Fibroblast of skin of left biceps (primary cell): ENCODE data around the gene EFCAB8.
"Not testable (repeated sequence)": the region's sequence is repeated elsewhere in the genome, so short reads cannot be mapped to it uniquely, and the experiment has no call there.

Experiments
- DNase-seq, 2 experiments: peaks; one replicate each; pipeline ENCODE4 v3.0.0-alpha.2; 2013; ENCODE audit warnings: low read depth in 2 of 2

Gene EFCAB8

GRCh38 chr20:32972181-32973076 is 113.7 kb downstream of the EFCAB8 start:
- DNase-seq, result no peak

GRCh38 chr20:32973077-32973717 is 114.5 kb downstream of the EFCAB8 start:
- DNase-seq, result no peak

DNA sequence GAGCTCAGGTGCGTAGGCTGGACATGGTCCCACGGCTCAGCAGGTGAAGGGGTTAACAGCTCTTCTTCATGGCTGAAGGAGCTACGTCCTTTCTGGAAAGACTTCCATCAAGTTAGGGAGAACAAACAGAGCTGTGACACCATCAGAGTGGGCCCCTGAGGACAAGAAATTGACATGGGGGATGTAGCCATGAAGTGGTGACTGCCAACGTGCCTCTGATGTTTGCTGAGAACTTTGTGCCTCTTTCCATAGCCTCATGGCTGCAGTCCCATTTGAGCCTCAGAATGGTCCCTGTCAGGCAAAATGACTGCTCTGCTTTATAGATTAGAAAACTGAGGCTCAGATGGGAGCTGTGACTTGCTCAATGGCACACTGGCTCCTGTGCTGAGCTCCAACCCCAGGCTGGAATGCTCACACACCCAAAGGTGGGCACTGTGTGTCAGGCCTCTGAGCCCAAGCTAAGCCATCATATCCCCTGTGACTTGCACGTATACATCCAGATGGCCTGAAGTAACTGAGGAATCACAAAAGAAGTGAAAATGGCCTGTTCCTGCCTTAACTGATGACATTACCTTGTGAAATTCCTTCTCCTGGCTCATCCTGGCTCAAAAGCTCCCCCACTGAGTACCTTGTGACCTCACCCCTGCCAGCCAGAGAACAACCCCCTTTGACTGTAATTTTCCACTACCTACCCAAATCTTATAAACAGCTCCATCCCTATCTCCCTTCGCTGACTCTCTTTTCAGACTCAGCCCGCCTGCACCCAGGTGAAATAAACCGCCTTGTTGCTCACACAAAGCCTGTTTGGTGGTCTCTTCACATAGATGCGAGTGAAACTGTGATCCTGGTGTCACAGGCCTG is 115.7 kb downstream of the EFCAB8 start:
- not testable (repeated sequence) for DNase-seq

- DNase-seq, result not testable (repeated sequence)
Observed at GRCh38 chr20:32975121-32975520, 116.4 kb downstream of the EFCAB8 start.

DNA sequence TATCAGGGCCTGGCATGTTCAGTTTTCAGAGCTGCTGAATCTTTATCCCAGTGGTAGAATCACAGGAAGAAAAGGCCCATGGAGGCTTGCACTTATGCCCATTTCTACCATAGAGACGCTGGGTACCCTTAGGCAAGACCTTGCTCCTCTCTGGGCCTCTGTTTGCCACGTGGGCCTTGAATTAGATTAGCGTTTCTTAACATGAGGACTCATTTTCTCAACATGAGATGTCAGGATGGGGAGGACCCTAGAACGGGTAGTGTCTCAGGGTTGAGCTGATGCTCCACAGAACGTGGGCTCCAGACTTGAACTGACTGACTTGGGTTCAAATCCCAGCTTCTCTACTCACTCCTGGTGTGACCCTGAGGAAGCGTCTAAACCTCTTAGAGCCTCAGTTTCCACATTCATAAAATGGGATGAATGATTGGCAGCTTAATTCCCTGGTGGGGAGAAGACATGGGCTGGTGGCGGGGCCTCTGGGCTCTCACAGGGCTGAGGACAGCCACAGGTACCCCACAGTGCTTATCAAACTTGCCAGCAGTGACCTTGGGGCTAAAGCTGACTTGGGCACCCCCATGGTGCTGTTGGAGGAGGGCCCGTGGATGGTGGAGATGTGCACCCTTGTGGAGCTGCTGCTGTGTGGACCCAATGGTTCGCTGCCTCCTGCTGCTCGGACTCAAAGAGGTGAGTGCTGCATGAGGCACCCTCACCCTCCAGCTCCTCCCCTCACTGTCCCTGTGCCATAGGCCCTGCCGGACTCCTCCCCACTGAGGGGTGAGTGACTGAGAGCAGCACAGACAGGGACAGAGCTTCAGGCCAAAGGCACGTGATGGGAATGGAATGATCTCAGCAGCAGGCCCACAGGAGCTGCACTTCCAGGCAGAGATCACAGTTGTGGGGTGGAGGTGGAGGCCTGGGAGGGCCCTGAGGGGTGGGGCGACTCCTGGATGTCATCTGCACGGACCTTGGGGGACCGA is 117.3 kb downstream of the EFCAB8 start:
- no peak for DNase-seq

DNA sequence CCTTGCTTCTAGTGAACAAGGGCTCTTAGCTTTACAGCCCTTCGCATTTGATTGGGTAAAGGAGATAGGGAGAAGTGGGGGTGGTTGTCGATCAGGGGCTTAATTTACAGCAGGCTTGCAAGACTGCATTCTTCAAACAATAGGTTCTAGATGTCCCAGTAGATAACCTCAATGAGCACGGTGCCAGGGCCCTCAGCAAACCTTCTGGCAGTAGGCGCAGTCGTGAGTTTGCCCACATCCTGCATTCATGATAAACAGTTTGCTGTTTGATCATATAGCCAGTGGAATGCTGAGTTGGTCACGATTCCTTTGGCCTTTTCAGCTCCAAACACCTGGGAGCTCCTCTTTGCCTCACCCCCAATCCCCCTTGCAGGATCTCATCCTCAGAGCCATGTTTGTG is 118.0 kb downstream of the EFCAB8 start:
- no peak for DNase-seq

DNA sequence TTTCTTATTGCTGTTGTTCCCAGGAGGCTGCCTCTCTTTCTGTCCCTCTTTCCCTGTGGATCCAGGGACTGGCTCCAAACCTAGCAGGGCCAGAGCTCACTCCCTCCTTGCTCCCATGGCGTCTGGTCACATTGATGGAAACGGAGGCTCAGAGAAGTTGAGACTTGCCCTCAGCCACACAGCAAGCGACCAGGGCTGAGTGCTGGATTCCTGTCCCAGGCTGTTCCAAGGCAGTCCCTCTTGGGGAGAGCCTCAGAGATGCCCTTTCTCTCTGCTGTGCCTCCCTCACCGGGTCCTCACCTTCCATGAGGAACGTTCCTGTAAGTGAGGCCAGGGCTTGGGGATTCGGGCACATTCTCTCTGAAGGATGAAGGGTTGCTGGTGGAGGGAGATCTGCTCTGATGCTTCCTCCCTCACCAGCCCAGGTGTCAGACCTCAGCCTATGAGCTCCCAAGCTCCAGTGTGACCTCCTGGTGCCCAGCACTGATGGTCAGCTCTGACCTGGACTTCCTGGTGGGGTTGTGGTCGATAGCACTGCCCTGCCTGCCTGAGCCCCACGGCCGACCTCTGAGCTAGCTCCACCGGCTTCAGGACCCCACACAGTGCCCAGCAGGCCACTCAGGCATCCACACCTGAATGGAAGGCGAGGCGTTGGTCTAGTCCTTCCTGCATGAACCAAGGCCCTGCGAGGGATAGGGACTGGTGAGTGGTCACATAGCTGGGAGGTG is 118.7 kb downstream of the EFCAB8 start:
- DNase-seq, result no peak

GRCh38 chr20:32978009-32978335 is 119.2 kb downstream of the EFCAB8 start:
- DNase-seq, result no peak

- DNase-seq, result no peak
Observed at GRCh38 chr20:32979201-32979998, 120.7 kb downstream of the EFCAB8 start.

- no peak for DNase-seq
Observed at GRCh38 chr20:32980131-32980941, 121.6 kb downstream of the EFCAB8 start.

GRCh38 chr20:32980990-32981389 is 122.3 kb downstream of the EFCAB8 start:
- no peak for DNase-seq

GRCh38 chr20:32982617-32983458 is 124.1 kb downstream of the EFCAB8 start:
- no peak for DNase-seq

DNA sequence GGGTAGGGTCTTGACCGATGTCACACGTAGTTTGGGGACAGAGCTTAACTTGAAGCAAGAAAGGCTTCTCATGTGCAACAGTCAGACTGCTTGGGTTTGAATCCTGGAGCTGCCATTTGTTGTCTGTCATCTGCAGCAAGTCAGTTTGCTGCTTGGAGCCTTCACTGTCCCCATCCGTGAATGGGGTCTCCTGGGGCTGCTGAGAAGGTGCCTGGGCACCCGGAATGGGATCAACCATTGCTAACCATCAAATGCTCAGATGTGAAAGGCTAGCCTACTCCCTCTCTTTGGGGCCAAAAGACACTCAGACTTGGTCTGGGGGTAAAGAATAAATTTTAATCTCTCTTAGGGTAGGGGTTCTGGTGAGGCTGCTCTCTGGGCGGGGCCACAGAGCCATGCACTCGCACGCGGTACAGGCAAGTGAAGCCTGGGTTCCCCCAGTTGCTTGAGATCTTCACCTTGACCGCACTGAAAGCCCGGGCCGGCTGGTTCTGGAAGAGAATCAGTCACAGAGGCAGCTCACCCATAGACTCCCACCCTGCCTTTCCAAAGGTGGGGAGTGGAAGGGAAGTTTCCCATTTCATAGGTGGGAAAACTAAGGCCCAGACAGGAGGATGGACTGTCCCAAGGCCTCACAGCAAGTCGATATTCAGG is 124.9 kb downstream of the EFCAB8 start:
- no peak for DNase-seq

GRCh38 chr20:32984196-32984595 is 125.5 kb downstream of the EFCAB8 start:
- DNase-seq, result no peak

- DNase-seq, result no peak
Observed at GRCh38 chr20:32984631-32985354, 126.1 kb downstream of the EFCAB8 start.

DNA sequence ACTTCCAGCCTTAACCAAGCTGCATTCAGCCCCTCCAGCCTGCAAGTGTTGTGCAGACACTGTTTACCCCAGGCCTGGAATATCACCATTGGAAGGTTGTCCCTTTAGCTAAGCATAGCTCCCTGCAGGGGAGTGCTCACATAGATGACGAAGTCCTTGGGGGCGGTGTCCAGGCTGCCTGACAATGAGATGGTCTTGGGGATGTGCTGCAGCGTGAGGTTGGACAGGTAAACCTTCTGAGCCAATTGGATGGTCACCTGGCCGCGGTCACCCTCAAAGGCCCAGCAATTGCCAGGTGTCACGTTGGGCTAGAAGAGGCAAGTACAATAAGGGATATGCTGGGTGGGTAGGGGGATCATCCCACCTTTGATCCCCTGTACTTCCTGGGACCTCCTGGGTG is 126.9 kb downstream of the EFCAB8 start:
- no peak for DNase-seq
